ENCODE data around the gene SPATA24.

GRCh38 chr5:139371482-139372435 is 32.1 kb downstream of the SPATA24 start:
- TF ChIP-seq, protein P1, sequence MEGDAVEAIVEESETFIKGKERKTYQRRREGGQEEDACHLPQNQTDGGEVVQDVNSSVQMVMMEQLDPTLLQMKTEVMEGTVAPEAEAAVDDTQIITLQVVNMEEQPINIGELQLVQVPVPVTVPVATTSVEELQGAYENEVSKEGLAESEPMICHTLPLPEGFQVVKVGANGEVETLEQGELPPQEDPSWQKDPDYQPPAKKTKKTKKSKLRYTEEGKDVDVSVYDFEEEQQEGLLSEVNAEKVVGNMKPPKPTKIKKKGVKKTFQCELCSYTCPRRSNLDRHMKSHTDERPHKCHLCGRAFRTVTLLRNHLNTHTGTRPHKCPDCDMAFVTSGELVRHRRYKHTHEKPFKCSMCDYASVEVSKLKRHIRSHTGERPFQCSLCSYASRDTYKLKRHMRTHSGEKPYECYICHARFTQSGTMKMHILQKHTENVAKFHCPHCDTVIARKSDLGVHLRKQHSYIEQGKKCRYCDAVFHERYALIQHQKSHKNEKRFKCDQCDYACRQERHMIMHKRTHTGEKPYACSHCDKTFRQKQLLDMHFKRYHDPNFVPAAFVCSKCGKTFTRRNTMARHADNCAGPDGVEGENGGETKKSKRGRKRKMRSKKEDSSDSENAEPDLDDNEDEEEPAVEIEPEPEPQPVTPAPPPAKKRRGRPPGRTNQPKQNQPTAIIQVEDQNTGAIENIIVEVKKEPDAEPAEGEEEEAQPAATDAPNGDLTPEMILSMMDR (IDR thresholded peaks at IDR 0.05; ENCODE audit: borderline replicate concordance, extremely low read depth, low read length, poor library complexity, severe bottlenecking): no peak
- no peak for TF ChIP-seq EZH2 (IDR thresholded peaks at IDR 0.05; ENCODE audit: borderline replicate concordance, low read depth, low read length, severe bottlenecking)
